Glutamatergic neuron (in vitro differentiated cells): ENCODE results near the gene LIPJ. TPM values are rescaled to one million over a fixed set of nuclear protein-coding genes. Genes with fewer than 3 reads are reported as not detected.

Source experiments
- DNase-seq: peaks from one replicate; pipeline ENCODE4 v3.0.0; 2022
- H3K27ac Mint-ChIP-seq: one replicate; pipeline ENCODE4 v1.8.0; 2020; ENCODE audit warnings: mild to moderate bottlenecking, mixed read lengths, inconsistent platforms; ENCODE audit not compliant: unreplicated experiment
- H3K27me3 Mint-ChIP-seq: one replicate; pipeline ENCODE4 v1.8.0; 2020; ENCODE audit warnings: mild to moderate bottlenecking, moderate library complexity, mixed read lengths, inconsistent platforms; ENCODE audit not compliant: unreplicated experiment
- H3K36me3 Mint-ChIP-seq: one replicate; pipeline ENCODE4 v1.8.0; 2020; ENCODE audit warnings: mild to moderate bottlenecking, mixed read lengths, inconsistent platforms; ENCODE audit not compliant: unreplicated experiment
- H3K4me1 Mint-ChIP-seq: one replicate; pipeline ENCODE4 v1.8.0; 2020; ENCODE audit warnings: mild to moderate bottlenecking, low read depth, mixed read lengths, inconsistent platforms; ENCODE audit not compliant: unreplicated experiment
- H3K4me3 Mint-ChIP-seq: one replicate; pipeline ENCODE4 v1.8.0; 2020; ENCODE audit warnings: mild to moderate bottlenecking, mixed read lengths, inconsistent platforms; ENCODE audit not compliant: unreplicated experiment
- H3K9me3 Mint-ChIP-seq: one replicate; pipeline ENCODE4 v1.8.0; 2020; ENCODE audit warnings: mild to moderate bottlenecking, moderate library complexity, mixed read lengths, inconsistent platforms; ENCODE audit not compliant: unreplicated experiment
- CTCF ChIP-seq: fragments of 200-600 bp; sonication (generic); IDR thresholded peaks from one replicate; pipeline ENCODE4 v1.5.0; 2021; ENCODE audit not compliant: partially characterized antibody, unreplicated experiment
- total RNA-seq: library from RNA; stranded (reverse); fragmentation: NEBNext Ultra II Directional; extraction: Animal tissue kit (Norgen Biotek cat#: 25700); gene quantifications from one replicate; pipeline ENCODE4 v1.2.1, GENCODE V29; 2021; ENCODE audit not compliant: unreplicated experiment

LIPJ gene
- total RNA-seq, 1 donor from 2014 or later, result 0.22 TPM

GRCh38 chr10:88624840-88625239, 38.3 kb downstream of the LIPJ start:
- H3K4me3 Mint-ChIP-seq, result no peak overlapping the region
- H3K27ac Mint-ChIP-seq, result no peak overlapping the region
- DNase-seq, result no peak
- no peaks in the 10 kb centered on the region for H3K4me1 Mint-ChIP-seq
- no peaks in the 10 kb centered on the region for H3K36me3 Mint-ChIP-seq
- TF ChIP-seq CTCF, result no peak
- peaks cover 2% of the 10 kb centered on the region for H3K9me3 Mint-ChIP-seq
- no peaks in the 10 kb centered on the region for H3K27me3 Mint-ChIP-seq

GRCh38 chr10:88640186-88640585, 53.6 kb downstream of the LIPJ start:
- Mint-ChIP-seq H3K27ac (no peak overlapping the region), H3K4me1 (no peaks in the 10 kb centered on the region), H3K9me3 (peaks cover 4% of the 10 kb centered on the region), H3K4me3 (no peak overlapping the region), H3K27me3 (peaks cover under 1% of the 10 kb centered on the region), H3K36me3 (peaks cover 7% of the 10 kb centered on the region)
- no peak for DNase-seq
- TF ChIP-seq CTCF, result no peak

GRCh38 chr10:88642209-88642608, 55.6 kb downstream of the LIPJ start:
- DNase-seq, result no peak
- Mint-ChIP-seq H3K36me3 (peaks cover 7% of the 10 kb centered on the region), H3K27ac (no peak overlapping the region), H3K4me1 (no peaks in the 10 kb centered on the region), H3K4me3 (no peak overlapping the region), H3K9me3 (peaks cover 2% of the 10 kb centered on the region), H3K27me3 (no peaks in the 10 kb centered on the region)
- TF ChIP-seq CTCF, result no peak

GRCh38 chr10:88642963-88643362, 56.4 kb downstream of the LIPJ start:
- no peak overlapping the region for H3K4me3 Mint-ChIP-seq
- H3K9me3 Mint-ChIP-seq, result peaks cover 2% of the 10 kb centered on the region

More at GRCh38 chr10:88642963-88643362, 56.4 kb downstream of the LIPJ start:
- Mint-ChIP-seq H3K27ac (no peak overlapping the region), H3K36me3 (peaks cover 2% of the 10 kb centered on the region), H3K27me3 (no peaks in the 10 kb centered on the region), H3K4me1 (no peaks in the 10 kb centered on the region)
- no peak for DNase-seq
- no peak for TF ChIP-seq CTCF
